ENCODE data around the gene PDGFRB.

GRCh38 chr5:150082889-150083288, 72.8 kb downstream of the PDGFRB start:
- TF ChIP-seq CTCF (IDR thresholded peaks at IDR 0.05) (no peak), POLR2A (IDR thresholded peaks at IDR 0.05) (no peak)
